ENCODE data around the gene TMEM255B.

DNA sequence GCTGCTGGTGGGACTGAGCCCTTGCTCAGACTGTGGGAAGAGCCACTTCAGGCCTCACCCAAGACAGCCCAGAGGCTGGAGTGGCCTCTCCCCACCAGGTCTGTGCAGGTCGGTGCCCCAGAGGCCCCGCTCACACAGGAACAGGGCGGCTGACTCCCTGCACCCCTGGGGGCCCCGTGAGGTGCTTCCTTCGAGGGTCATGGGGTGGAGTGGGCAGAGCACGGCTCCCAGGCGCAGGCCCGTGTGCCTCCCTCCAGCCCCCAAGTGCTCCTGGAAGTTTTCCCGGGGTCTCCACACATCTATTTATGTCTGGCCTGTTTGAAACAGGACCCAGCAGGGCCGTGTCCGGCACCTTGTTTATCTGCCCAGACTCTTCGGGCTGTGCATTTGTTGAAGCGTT lies 9.5 kb upstream of the TMEM255B start:
- TF ChIP-seq CTCF (IDR thresholded peaks at IDR 0.05) (no peak), POLR2A (IDR thresholded peaks at IDR 0.05) (no peak)

All from Peyer's patch (tissue), 4 donors.